Kidney (tissue), 14 donors: ENCODE results near the gene NPHP4. TPM values are rescaled to one million over a fixed set of nuclear protein-coding genes. Genes with fewer than 3 reads are reported as not detected.
A peak's percentile ranks its signal among the peaks of the same experiment; 100 is the strongest.
"Not testable (repeated sequence)": the region's sequence is repeated elsewhere in the genome, so short reads cannot be mapped to it uniquely, and the experiment has no call there.

Experiments used
- DNase-seq, 5 donors: peaks; one replicate each; pipeline ENCODE4 v3.0.0-alpha.2; 2013 to 2020
- FAIRE-seq: peaks from 2 replicates; lab custom pipeline; 2012; peaks lifted over from hg19 to GRCh38; lab: Jason Lieb, UNC
- H3K27ac ChIP-seq, 2 donors: one replicate each; pipeline ENCODE4 v1.7.0; 2013; ENCODE audit warnings: low read depth in 2 of 2, low read length in 2 of 2, inconsistent platforms in 1 of 2
- H3K27me3 ChIP-seq: one replicate; pipeline ENCODE4 v1.7.1; 2013; ENCODE audit warnings: low read length, inconsistent platforms; ENCODE audit not compliant: control insufficient read depth, insufficient read depth
- H3K36me3 ChIP-seq, 3 donors: one replicate each; pipeline versions ENCODE4 v1.7.0 to v1.7.1; 2013; ENCODE audit warnings: low read length in 3 of 3, control low read depth in 1 of 3, inconsistent platforms in 1 of 3; ENCODE audit not compliant: insufficient read depth in 3 of 3, control insufficient read depth in 2 of 3
- H3K4me1 ChIP-seq, 3 donors: one replicate each; pipeline versions ENCODE4 v1.7.0 to v1.7.1; 2013; ENCODE audit warnings: low read length in 3 of 3, inconsistent platforms in 1 of 3, low read depth in 1 of 3; ENCODE audit not compliant: control insufficient read depth in 2 of 3, insufficient read depth in 2 of 3
- H3K4me3 ChIP-seq, 3 donors: one replicate each; pipeline versions ENCODE4 v1.7.0 to v1.8.1; 2013; ENCODE audit warnings: low read length in 3 of 3, control low read depth in 1 of 3, inconsistent platforms in 1 of 3
- H3K9ac ChIP-seq, 3 donors: one replicate each; pipeline versions ENCODE4 v1.7.0 to v1.7.1; 2013; ENCODE audit warnings: low read length in 3 of 3, control low read depth in 1 of 3, inconsistent platforms in 1 of 3
- H3K9me3 ChIP-seq, 3 donors: one replicate each; pipeline versions ENCODE4 v1.7.0 to v1.7.1; 2013; ENCODE audit warnings: low read length in 3 of 3, control low read depth in 1 of 3, inconsistent platforms in 1 of 3; ENCODE audit not compliant: control insufficient read depth in 2 of 3, insufficient read depth in 1 of 3
- intact Hi-C: fragments of 100-400 bp; cut with DNase I; formaldehyde crosslinking; loops from one replicate; pipeline ENCODE4 v1.11.1; 2022
- polyA plus RNA-seq: library from polyadenylated mRNA; stranded (reverse); fragments of 350-450 nt; fragmentation: Illumina TruSeq; extraction: RNeasy Lipid Tissue Mini Kit (QIAGEN cat#74804); gene quantifications from one replicate; pipeline ENCODE4 v1.2.3, GENCODE V29; 2014; ENCODE audit warnings: low read depth, low replicate concordance; ENCODE audit not compliant: insufficient read depth
- total RNA-seq: library from RNA; stranded (reverse); fragmentation: NEBNext Ultra II Directional; extraction: Animal tissue kit (Norgen Biotek cat#: 25700); gene quantifications from one replicate; pipeline ENCODE4 v1.2.1, GENCODE V29; 2021
- TF ChIP-seq, protein P1 (sequence below): IDR thresholded peaks from 3 replicates; pipeline ENCODE4 v1.5.1; 2012; ENCODE audit warnings: mild to moderate bottlenecking, moderate library complexity, borderline replicate concordance; ENCODE audit not compliant: insufficient read depth; ENCODE audit errors: extremely low read depth
- donor health status: control.
- donor health status: control.
- donor health status: control.
- donor health status: control.
- donor health status: control.
- donor health status: DM: yes; HTN: yes; CAD: no.
- donor health status: Normal renal cell carcinoma (clear cell type).

Gene NPHP4
- total and polyA plus RNA-seq, 2 donors from 2014 or later, result 2.9 to 16.1 TPM

DNA sequence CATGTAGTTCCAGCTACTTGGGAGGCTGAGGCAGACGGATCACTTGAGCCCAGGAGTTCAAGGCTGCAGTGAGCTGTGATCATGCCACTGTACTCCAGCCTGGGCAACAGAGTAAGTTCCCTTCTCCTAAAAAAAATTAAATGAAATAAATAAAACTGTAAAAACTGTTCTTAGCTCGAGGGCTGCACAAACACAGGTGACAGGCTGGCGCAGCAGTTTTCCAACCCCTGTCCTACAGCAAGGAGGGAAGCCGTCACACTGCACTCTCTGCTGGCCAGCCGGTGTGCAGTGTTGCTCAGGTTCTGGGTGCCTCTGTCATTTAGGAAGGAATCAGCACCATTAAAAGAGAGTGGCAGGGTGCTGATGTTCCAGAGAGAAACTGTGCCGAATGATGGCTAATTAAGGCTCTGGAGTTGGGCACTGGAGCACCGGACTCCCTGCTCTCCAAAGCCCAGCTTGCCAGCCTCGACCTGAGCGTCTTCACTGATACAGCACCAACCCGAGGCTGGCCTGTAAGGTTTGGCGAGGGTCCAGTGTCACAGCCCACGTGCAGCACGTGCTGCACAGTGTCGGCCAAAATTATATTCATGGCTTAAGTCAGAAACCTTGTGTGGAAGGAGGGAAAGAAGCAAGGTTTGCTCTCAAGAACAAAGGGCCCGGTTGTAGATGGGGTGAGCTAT lies 27.1 kb upstream of the NPHP4 start:
- Histone ChIP-seq H3K9ac (no peak overlapping the region), H3K9me3 (no peaks in the 10 kb centered on the region), H3K4me3 (no peak overlapping the region), H3K4me1 (no peaks in the 10 kb centered on the region), H3K27me3 (no peaks in the 10 kb centered on the region), H3K36me3 (no peaks in the 10 kb centered on the region), H3K27ac (no peak overlapping the region)
- TF ChIP-seq, protein P1, sequence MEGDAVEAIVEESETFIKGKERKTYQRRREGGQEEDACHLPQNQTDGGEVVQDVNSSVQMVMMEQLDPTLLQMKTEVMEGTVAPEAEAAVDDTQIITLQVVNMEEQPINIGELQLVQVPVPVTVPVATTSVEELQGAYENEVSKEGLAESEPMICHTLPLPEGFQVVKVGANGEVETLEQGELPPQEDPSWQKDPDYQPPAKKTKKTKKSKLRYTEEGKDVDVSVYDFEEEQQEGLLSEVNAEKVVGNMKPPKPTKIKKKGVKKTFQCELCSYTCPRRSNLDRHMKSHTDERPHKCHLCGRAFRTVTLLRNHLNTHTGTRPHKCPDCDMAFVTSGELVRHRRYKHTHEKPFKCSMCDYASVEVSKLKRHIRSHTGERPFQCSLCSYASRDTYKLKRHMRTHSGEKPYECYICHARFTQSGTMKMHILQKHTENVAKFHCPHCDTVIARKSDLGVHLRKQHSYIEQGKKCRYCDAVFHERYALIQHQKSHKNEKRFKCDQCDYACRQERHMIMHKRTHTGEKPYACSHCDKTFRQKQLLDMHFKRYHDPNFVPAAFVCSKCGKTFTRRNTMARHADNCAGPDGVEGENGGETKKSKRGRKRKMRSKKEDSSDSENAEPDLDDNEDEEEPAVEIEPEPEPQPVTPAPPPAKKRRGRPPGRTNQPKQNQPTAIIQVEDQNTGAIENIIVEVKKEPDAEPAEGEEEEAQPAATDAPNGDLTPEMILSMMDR, result no peak
- intact Hi-C loops, result no loop called here
- FAIRE-seq (no peak), DNase-seq (peak in 1 of 5 donors; percentile 45)

DNA sequence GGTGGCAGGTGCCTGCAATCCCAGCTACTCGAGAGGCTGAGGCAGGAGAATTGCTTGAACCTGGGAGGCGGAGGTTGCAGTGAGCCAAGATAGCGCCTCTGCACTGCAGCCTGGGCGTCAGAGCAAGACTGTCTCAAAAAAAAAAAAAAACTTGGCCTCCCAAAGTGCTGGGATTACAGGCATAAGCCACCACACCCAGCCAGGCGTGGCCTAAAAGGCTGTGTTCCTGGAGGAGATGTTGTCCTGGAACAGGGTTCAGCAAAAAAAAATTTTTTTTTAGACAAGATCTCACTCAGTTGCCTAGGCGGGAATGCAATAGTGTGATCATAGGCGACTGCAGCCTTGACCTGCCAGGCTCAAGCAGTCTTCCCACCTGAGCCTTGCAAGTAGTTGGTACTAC lies 25.4 kb upstream of the NPHP4 start:
- H3K9me3 ChIP-seq, H3K4me3 ChIP-seq, H3K27me3 ChIP-seq, H3K27ac ChIP-seq, intact Hi-C loops, H3K4me1 ChIP-seq, H3K9ac ChIP-seq, FAIRE-seq, H3K36me3 ChIP-seq: not testable (repeated sequence)
- peak in 1 of 5 donors; percentile 24 for DNase-seq

DNA sequence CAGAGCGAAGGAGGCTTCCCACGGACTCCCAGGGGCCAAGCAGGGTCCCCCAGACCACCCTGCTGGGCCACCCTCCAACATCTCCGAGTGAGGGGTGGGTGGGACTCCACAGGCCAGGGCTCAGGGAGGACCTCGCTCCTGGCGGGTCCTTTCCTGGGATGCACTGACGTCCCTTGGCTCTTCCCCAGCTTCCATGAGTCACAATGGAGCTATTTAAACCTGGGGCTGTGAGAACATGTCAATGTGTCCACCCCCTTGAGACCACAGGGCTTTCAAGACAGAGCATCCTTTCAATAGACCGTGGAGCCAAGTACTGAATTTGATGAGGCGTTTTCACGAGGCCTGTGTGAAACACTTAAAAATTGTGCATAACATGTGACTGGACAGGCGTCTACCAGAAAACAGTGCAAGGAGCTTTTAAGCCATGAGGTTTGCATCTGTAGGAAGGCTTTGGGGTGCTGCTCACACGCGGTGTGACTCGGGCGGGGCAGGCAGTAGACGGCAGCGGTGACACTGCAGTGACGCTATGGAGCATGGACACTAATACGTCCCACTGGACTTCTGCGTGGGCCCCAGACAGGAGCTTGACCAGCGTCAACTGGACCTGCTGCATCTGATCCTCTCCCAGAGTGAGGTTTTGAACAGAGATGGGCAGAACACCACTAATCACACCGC lies 24.1 kb upstream of the NPHP4 start:
- H3K9ac ChIP-seq, result no peak overlapping the region
- no peaks in the 10 kb centered on the region for H3K36me3 ChIP-seq
- DNase-seq (peak in 1 of 5 donors; percentile 45), FAIRE-seq (no peak)
- TF ChIP-seq, protein P1, result no peak
- no peak overlapping the region for H3K27ac ChIP-seq
- H3K27me3 ChIP-seq, result no peaks in the 10 kb centered on the region
- intact Hi-C loops, result no loop called here
- H3K4me1 ChIP-seq, result no peaks in the 10 kb centered on the region
- H3K9me3 ChIP-seq, result no peaks in the 10 kb centered on the region
- H3K4me3 ChIP-seq, result no peak overlapping the region

DNA sequence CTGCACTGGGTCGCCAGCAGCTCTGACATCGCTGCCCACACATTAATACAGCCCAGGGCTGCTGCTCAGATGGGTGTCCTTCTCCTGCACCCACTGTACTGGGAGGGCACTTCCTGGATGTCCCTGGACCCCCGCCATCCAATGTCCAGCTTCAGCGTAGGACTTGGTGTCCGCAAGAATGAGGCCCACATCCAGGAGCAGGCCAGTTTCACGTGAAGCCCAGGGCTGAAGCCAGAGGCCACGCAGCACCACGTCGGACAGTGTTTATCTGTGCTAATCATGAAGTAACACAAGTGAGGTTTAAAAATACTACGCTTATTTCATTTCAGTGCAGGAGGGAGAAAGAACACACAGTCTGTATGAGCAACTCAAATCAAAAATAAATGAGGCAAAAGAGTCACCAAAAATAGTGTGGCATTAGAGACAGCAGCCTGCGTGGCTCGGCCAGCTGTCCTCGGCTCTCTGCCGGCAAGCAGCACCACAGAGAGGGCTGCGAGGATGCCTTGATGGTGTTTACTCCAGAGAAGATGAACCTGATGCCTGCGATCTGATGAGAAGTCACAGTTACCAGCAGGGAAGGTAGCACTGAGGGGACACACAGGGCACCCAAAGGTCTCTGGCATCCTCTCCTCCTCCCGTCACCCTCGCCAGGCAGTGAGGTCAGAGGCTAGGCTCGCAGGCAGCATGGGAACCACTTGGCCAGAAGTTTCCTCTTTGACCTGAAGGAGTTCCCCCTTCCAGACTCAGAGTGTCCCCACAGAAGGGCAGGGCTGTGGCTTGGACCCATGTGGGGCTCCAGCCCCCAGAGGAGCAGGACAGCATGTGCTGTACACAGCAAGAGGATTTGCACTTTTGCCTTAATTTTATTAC lies 22.1 kb upstream of the NPHP4 start:
- no peaks in the 10 kb centered on the region for H3K4me1 ChIP-seq
- FAIRE-seq, result no peak
- H3K36me3 ChIP-seq, result no peaks in the 10 kb centered on the region
- intact Hi-C loops, result no loop called here
- TF ChIP-seq, protein P1, result no peak
- H3K4me3 ChIP-seq, result no peak overlapping the region
- no peaks in the 10 kb centered on the region for H3K27me3 ChIP-seq
- H3K27ac ChIP-seq, result no peak overlapping the region
- H3K9ac ChIP-seq, result no peak overlapping the region
- H3K9me3 ChIP-seq, result no peaks in the 10 kb centered on the region
- peak in 1 of 5 donors; percentile 55 for DNase-seq
